ENCODE data around the gene PSMD12. TPM values are rescaled to one million over a fixed set of nuclear protein-coding genes. Genes with fewer than 3 reads are reported as not detected.
"Not testable (repeated sequence)": the region's sequence is repeated elsewhere in the genome, so short reads cannot be mapped to it uniquely, and the experiment has no call there.

Gene PSMD12
- total RNA-seq, 1 donor: 35.2 TPM

- DNase-seq (ENCODE audit: low read depth): no peak
- no peak for TF ChIP-seq CTCF (IDR thresholded peaks at IDR 0.05; ENCODE audit: insufficient read depth, low read length)
- no peak overlapping the region for H3K4me3 ChIP-seq (ENCODE audit: low read depth, low read length)
These were observed 45.7 kb upstream of the PSMD12 start for GRCh38 chr17:67412032-67412431.

- no peak overlapping the region for H3K4me3 ChIP-seq (ENCODE audit: low read depth, low read length)
- no peak for TF ChIP-seq CTCF (IDR thresholded peaks at IDR 0.05; ENCODE audit: insufficient read depth, low read length)
- DNase-seq (ENCODE audit: low read depth): no peak
These were observed 45.0 kb upstream of the PSMD12 start for GRCh38 chr17:67411397-67411796.

- DNase-seq (ENCODE audit: low read depth); H3K4me3 ChIP-seq (ENCODE audit: low read depth, low read length): not testable (repeated sequence)
These were observed 42.1 kb upstream of the PSMD12 start for GRCh38 chr17:67408455-67408830.

- TF ChIP-seq CTCF (IDR thresholded peaks at IDR 0.05; ENCODE audit: insufficient read depth, low read length): no peak
- no peak overlapping the region for H3K4me3 ChIP-seq (ENCODE audit: low read depth, low read length)
- no peak for DNase-seq (ENCODE audit: low read depth)
These were observed 37.1 kb upstream of the PSMD12 start for GRCh38 chr17:67403483-67403882.

- no peak overlapping the region for H3K4me3 ChIP-seq (ENCODE audit: low read depth, low read length)
- TF ChIP-seq CTCF (IDR thresholded peaks at IDR 0.05; ENCODE audit: insufficient read depth, low read length): no peak
- DNase-seq (ENCODE audit: low read depth): no peak
These were observed 36.7 kb upstream of the PSMD12 start for GRCh38 chr17:67403065-67403464.

GRCh38 chr17:67401598-67402504 is 35.5 kb upstream of the PSMD12 start:
- DNase-seq (ENCODE audit: low read depth): no peak
- no peak overlapping the region for H3K4me3 ChIP-seq (ENCODE audit: low read depth, low read length)
- TF ChIP-seq CTCF (IDR thresholded peaks at IDR 0.05; ENCODE audit: insufficient read depth, low read length): no peak

GRCh38 chr17:67401106-67401505 is 34.7 kb upstream of the PSMD12 start:
- H3K4me3 ChIP-seq (ENCODE audit: low read depth, low read length): no peak overlapping the region
- TF ChIP-seq CTCF (IDR thresholded peaks at IDR 0.05; ENCODE audit: insufficient read depth, low read length): no peak
- no peak for DNase-seq (ENCODE audit: low read depth)
